Brain pericyte (primary cell): ENCODE results near the gene CD96.
"Not testable (repeated sequence)": the region's sequence is repeated elsewhere in the genome, so short reads cannot be mapped to it uniquely, and the experiment has no call there.

Experiments
- DNase-seq: peaks from one replicate; pipeline ENCODE4 v3.0.0-alpha.2; 2012; ENCODE audit warnings: low read depth, low spot score

Gene CD96

DNA sequence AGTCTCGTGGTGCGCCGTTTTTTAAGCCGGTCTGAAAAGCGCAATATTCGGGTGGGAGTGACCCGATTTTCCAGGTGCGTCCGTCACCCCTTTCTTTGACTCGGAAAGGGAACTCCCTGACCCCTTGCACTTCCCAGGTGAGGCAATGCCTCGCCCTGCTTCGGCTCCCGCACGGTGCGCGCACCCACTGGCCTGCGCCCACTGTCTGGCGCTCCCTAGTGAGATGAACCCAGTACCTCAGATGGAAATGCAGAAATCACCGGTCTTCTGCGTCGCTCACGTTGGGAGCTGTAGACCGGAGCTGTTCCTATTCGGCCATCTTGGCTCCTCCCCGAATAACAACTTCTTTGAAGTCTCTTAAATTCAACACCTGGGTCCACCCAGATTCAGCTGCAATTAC lies 19.9 kb downstream of the CD96 start:
- not testable (repeated sequence) for DNase-seq

- DNase-seq = no peak
Measured at GRCh38 chr3:111566844-111567243, 24.8 kb downstream of the CD96 start.

DNA sequence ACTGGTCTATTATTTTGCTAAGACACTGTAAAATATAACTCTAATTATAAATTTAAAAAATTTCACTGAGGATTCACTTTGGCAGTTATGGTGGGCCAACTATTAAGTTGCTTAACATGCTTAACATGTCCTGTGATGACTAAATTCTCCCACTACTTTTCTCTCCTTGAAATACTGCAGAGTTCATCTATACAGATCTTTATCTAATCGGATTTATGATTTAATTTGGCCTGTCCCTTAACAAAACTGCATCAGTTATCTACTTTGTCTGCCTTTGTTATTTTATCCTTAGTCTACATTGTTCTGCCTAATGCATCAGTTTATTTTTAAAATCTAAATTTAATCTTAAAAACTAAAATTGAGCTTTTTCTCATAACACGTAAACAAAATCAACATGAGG lies 26.4 kb downstream of the CD96 start:
- no peak for DNase-seq

- DNase-seq = no peak
Measured at GRCh38 chr3:111568911-111569310, 26.9 kb downstream of the CD96 start.

GRCh38 chr3:111570404-111571030 lies 28.5 kb downstream of the CD96 start:
- no peak for DNase-seq

GRCh38 chr3:111571282-111571681 lies 29.3 kb downstream of the CD96 start:
- DNase-seq = no peak

DNA sequence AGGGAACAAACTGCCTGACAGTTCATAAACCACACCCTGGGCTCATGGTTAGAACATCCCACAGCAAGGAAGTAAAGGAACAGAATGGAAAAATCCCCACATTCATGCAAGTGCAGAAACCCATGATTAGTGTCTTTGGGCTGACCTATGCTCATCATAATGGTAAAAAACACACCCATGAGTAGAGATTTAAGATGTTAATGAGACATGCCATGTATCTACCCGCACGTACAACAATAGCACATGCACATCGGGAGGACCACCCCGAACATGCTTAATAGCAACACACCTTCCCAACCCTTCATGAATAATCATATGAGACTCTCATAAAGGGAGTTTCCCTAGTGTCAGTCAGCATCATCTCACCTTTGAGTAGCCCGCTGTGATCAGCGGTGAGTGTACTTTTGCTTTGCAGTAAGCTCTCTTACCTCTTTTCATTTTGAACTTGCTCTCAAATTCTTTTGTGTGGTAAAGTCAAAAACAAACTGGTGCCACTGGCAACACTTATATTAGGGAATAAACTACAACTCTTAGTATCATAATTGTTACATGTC lies 30.0 kb downstream of the CD96 start:
- DNase-seq = no peak

DNA sequence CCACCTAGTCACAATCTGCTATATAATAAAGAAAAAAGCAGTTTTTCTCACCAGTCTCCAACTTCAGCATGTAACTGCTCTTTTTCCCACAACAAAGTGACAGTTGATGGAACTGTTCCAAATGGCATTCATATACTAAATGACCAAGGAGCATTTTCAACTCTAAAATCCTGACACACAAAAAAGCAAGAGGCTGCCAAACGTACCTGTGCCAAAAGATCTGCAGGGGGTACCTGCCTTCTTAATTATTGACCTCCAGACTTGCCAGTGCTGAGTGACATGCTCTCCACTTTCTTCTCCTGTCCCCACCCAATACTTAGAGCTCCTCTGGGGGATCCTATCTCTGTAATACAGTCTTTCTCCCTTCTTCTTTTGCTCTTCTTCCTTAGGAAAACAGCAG lies 35.1 kb downstream of the CD96 start:
- DNase-seq = no peak

- DNase-seq = peak; percentile 41
Measured at GRCh38 chr3:111577798-111578685, 36.0 kb downstream of the CD96 start.

GRCh38 chr3:111578867-111579266 lies 36.9 kb downstream of the CD96 start:
- DNase-seq = no peak

GRCh38 chr3:111579495-111579894 lies 37.5 kb downstream of the CD96 start:
- no peak for DNase-seq

DNA sequence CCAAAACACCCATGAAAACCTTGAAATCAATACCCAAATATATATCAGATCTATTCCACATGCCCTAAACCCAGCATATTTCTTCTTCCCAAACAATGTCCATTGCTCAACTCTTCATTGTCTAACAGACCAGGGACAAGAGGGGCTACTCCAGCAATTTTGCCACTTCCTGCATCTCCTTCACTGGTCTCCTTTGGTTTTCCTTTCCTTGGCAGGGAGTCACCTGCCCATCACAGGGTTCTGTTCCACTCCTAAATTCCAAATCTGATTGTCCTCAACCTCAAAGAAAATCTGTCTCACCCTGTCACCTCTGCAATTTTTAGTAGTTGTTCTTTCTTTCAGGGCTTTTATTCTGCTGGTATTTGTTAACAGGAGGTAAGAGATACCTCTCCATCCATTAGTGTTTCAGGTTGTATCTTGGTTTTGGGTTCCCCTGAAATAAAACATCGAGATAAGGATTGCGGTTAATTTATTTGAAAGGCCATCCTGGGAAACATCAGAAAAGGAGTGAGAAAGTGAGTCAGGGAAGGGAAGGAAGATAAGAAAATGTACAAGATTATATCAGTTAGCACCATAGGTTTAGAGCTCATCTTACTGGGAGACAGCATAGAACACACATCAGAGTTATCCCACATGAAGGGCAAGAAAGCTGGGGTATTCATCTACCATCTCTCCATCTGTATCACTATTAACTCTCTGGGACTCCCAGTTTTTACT lies 39.6 kb downstream of the CD96 start:
- no peak for DNase-seq

DNA sequence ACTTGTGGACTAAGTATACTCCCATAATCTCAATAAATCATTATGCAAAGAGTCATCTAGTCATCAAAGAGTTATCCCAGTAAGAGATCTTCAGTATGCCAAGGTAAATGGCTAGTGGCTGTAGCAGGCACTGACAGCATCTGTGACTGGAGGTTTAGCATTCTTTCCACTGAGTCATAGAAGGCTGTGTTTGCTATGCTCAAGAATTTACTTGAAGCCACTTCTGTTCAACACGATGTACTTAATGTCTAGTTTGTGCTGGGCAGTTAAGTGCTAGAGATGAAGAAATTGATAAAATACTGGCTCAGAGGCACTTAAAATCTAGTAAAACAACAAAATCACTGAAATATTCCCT lies 40.1 kb downstream of the CD96 start:
- no peak for DNase-seq

GRCh38 chr3:111584744-111585143 lies 42.7 kb downstream of the CD96 start:
- DNase-seq = no peak

GRCh38 chr3:111585217-111585616 lies 43.2 kb downstream of the CD96 start:
- no peak for DNase-seq

DNA sequence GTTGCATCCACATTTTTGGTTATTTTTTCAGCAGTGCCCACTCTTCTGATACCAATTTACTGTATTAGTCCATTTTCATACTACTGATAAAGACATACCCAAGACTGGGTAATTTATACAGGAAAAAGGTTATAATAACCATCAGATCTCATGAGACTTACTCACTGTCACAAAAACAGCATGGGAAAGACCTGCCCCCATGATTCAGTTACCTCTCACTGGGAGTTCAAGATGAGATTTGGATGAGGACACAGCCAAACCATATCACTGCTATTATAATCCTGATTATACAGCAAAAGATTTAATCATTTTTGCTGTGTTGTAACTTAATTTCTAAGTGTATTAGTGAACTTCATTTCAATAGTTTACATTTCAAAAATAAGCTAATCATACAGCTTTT lies 46.5 kb downstream of the CD96 start:
- DNase-seq = no peak

- no peak for DNase-seq
Measured at GRCh38 chr3:111589303-111590142, 47.5 kb downstream of the CD96 start.

- DNase-seq = no peak
Measured at GRCh38 chr3:111590143-111590491, 48.1 kb downstream of the CD96 start.

DNA sequence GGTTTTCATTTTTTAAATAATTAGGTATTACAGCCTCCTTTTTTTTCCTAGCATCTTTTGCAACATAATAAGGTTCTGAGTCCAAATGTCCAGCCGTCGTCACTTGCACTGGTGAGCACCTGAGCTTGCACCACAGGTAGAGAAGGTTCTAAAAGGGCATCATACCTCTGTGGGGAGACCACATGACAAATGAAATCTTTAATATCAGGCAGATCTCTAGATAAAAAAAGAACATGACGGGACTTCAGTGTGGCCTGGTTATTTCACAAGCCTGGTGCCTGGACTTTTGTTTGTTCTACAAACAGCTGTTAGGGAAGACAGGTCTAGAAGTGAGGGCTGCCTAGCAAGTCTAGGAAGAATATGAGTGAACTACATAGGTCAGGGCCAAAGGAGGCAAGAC lies 49.6 kb downstream of the CD96 start:
- DNase-seq = no peak

- no peak for DNase-seq
Measured at GRCh38 chr3:111592143-111592542, 50.1 kb downstream of the CD96 start.

DNA sequence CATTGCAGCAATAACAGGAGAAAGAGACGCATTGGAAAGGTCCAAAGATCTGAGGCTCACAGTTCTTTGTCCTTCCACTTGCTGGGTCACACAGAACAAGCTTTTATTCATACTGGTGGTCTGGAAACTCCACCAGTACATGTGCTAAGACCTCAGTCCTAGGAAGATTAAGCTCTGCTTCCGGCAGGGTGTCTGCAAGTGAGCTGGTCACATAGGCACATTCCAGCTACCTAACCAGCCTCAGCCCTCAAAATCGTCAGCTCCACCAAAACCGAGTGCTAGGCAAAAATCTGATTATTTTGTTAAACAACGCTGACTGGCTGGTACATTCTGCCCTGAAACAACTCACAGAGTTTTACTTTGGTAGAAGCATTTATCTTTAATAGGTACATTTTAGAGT lies 50.9 kb downstream of the CD96 start:
- no peak for DNase-seq

GRCh38 chr3:111593666-111594065 lies 51.7 kb downstream of the CD96 start:
- DNase-seq = no peak
